ENCODE results near the gene ZNF324.

GRCh38 chr19:58439576-58440554 lies 27.0 kb upstream of the ZNF324 start, which contains the start of gene ZNF132:
- TF ChIP-seq CREB5 (CRISPR knock-in tag; IDR thresholded peaks at IDR 0.05; ENCODE audit: low read depth), result no peak
- TF ChIP-seq TOX (CRISPR knock-in tag; IDR thresholded peaks at IDR 0.05; ENCODE audit: borderline replicate concordance), result no peak
- TF ChIP-seq ESRRG (CRISPR knock-in tag; IDR thresholded peaks at IDR 0.05), result no peak
- no peak for TF ChIP-seq TCF4 (CRISPR knock-in tag; IDR thresholded peaks at IDR 0.05; ENCODE audit: borderline replicate concordance)
- no peak for TF ChIP-seq ZFP3 (CRISPR knock-in tag; IDR thresholded peaks at IDR 0.05)
- TF ChIP-seq RARB (CRISPR knock-in tag; IDR thresholded peaks at IDR 0.05), result no peak
- TF ChIP-seq PATZ1 (CRISPR knock-in tag; IDR thresholded peaks at IDR 0.05; ENCODE audit: borderline replicate concordance), result no peak
- TF ChIP-seq CSDC2 (CRISPR knock-in tag; IDR thresholded peaks at IDR 0.05), result no peak
- no peak for TF ChIP-seq ZNF565 (CRISPR knock-in tag; conservative IDR thresholded peaks at IDR 0.05; ENCODE audit: low read depth)
- no peak for TF ChIP-seq PPARA (CRISPR knock-in tag; IDR thresholded peaks at IDR 0.05; ENCODE audit: borderline replicate concordance)
- no peak for TF ChIP-seq ZFP30 (CRISPR knock-in tag; IDR thresholded peaks at IDR 0.05)
- TF ChIP-seq ZNF8 (CRISPR knock-in tag; IDR thresholded peaks at IDR 0.05), result no peak
- TF ChIP-seq POU6F1 (CRISPR knock-in tag; IDR thresholded peaks at IDR 0.05; ENCODE audit: borderline replicate concordance, low read depth), result no peak
- no peak for TF ChIP-seq ARNTL (CRISPR knock-in tag; IDR thresholded peaks at IDR 0.05; ENCODE audit: borderline replicate concordance, low read depth)
